Measurements from ENCODE around the gene UBA52.

The UBA52 gene

GRCh38 chr19:18601875-18602274, 30.2 kb downstream of the UBA52 start:
- TF ChIP-seq JUND (IDR thresholded peaks at IDR 0.05; ENCODE audit: low read depth): no peak
- in situ Hi-C loops (cut with HindIII; ENCODE audit: low pct_unique_long_range_greater_than_20kb, low sequenced_read_pairs): no loop called here
- DNase-seq (ENCODE audit: low read depth in 1 of 2, low spot score in 1 of 2): no peak

- no peak for TF ChIP-seq JUND (IDR thresholded peaks at IDR 0.05; ENCODE audit: low read depth)
- DNase-seq (ENCODE audit: low read depth in 1 of 2, low spot score in 1 of 2): no peak
- in situ Hi-C loops (cut with HindIII; ENCODE audit: low pct_unique_long_range_greater_than_20kb, low sequenced_read_pairs): no loop called here
Measured at GRCh38 chr19:18603255-18603957, 31.7 kb downstream of the UBA52 start.

- no peak for DNase-seq (ENCODE audit: low read depth in 1 of 2, low spot score in 1 of 2)
- TF ChIP-seq JUND (IDR thresholded peaks at IDR 0.05; ENCODE audit: low read depth): no peak
- in situ Hi-C loops (cut with HindIII; ENCODE audit: low pct_unique_long_range_greater_than_20kb, low sequenced_read_pairs): no loop called here
Measured at GRCh38 chr19:18603958-18604819, 32.5 kb downstream of the UBA52 start.

GRCh38 chr19:18604820-18605159, 33.1 kb downstream of the UBA52 start:
- no peak for DNase-seq (ENCODE audit: low read depth in 1 of 2, low spot score in 1 of 2)
- in situ Hi-C loops (cut with HindIII; ENCODE audit: low pct_unique_long_range_greater_than_20kb, low sequenced_read_pairs): no loop called here
- no peak for TF ChIP-seq JUND (IDR thresholded peaks at IDR 0.05; ENCODE audit: low read depth)

- DNase-seq (ENCODE audit: low read depth in 1 of 2, low spot score in 1 of 2): no peak
- TF ChIP-seq JUND (IDR thresholded peaks at IDR 0.05; ENCODE audit: low read depth): no peak
- in situ Hi-C loops (cut with HindIII; ENCODE audit: low pct_unique_long_range_greater_than_20kb, low sequenced_read_pairs): no loop called here
Measured at GRCh38 chr19:18605196-18605545, 33.5 kb downstream of the UBA52 start.

- in situ Hi-C loops (cut with HindIII; ENCODE audit: low pct_unique_long_range_greater_than_20kb, low sequenced_read_pairs): no loop called here
- no peak for TF ChIP-seq JUND (IDR thresholded peaks at IDR 0.05; ENCODE audit: low read depth)
- DNase-seq (ENCODE audit: low read depth in 1 of 2, low spot score in 1 of 2): no peak
Measured at GRCh38 chr19:18605546-18606280, 34.1 kb downstream of the UBA52 start.

GRCh38 chr19:18606281-18607225, 34.9 kb downstream of the UBA52 start, which contains the start of gene CRLF1:
Gene CRLF1, minus strand, starts transcription at chr19:18606799. Its CDS starts 143 bp downstream, at chr19:18606656.
- DNase-seq (ENCODE audit: low read depth in 1 of 2, low spot score in 1 of 2): no peak
- in situ Hi-C loops (cut with HindIII; ENCODE audit: low pct_unique_long_range_greater_than_20kb, low sequenced_read_pairs): no loop called here
- TF ChIP-seq JUND (IDR thresholded peaks at IDR 0.05; ENCODE audit: low read depth): no peak

- no peak for TF ChIP-seq JUND (IDR thresholded peaks at IDR 0.05; ENCODE audit: low read depth)
- DNase-seq (ENCODE audit: low read depth in 1 of 2, low spot score in 1 of 2): no peak
- in situ Hi-C loops (cut with HindIII; ENCODE audit: low pct_unique_long_range_greater_than_20kb, low sequenced_read_pairs): no loop called here
Measured at GRCh38 chr19:18607226-18608101, 35.8 kb downstream of the UBA52 start.

GRCh38 chr19:18608102-18608804, 36.6 kb downstream of the UBA52 start:
- TF ChIP-seq JUND (IDR thresholded peaks at IDR 0.05; ENCODE audit: low read depth): no peak
- DNase-seq (ENCODE audit: low read depth in 1 of 2, low spot score in 1 of 2): no peak
- in situ Hi-C loops (cut with HindIII; ENCODE audit: low pct_unique_long_range_greater_than_20kb, low sequenced_read_pairs): no loop called here

GRCh38 chr19:18608805-18609716, 37.4 kb downstream of the UBA52 start:
- DNase-seq (ENCODE audit: low read depth in 1 of 2, low spot score in 1 of 2): no peak
- TF ChIP-seq JUND (IDR thresholded peaks at IDR 0.05; ENCODE audit: low read depth): no peak
- in situ Hi-C loops (cut with HindIII; ENCODE audit: low pct_unique_long_range_greater_than_20kb, low sequenced_read_pairs): no loop called here
